Stimulated activated naive CD8-positive, alpha-beta T cell treated with anti-CD3 and anti-CD28 coated beads, Interleukin-15, amount 100 ng/mL, for 72 hours (primary cell): ENCODE results near the gene C11orf98.
"Not testable (repeated sequence)": the region's sequence is repeated elsewhere in the genome, so short reads cannot be mapped to it uniquely, and the experiment has no call there.

Experiments
- ATAC-seq: fragments of 150-1000 bp; cut with Tn5 transposase; 2 replicates; pipeline ENCODE4 v1.10.0; 2021; ENCODE audit warnings: mild to moderate bottlenecking, moderate library complexity
- DNase-seq, 2 donors: peaks; one replicate each; pipeline ENCODE4 v3.0.0; 2021 to 2022
- H3K27ac Mint-ChIP-seq, 2 donors: one replicate each; pipeline ENCODE4 v1.8.0; 2022; ENCODE audit warnings: mild to moderate bottlenecking in 2 of 2, mixed read lengths in 2 of 2, moderate library complexity in 2 of 2
- H3K27me3 Mint-ChIP-seq: one replicate; pipeline ENCODE4 v1.8.0; 2022; ENCODE audit warnings: mixed read lengths
- H3K4me1 Mint-ChIP-seq: one replicate; pipeline ENCODE4 v1.8.0; 2022; ENCODE audit warnings: mild to moderate bottlenecking, mixed read lengths
- H3K4me3 Mint-ChIP-seq, 2 donors: one replicate each; pipeline ENCODE4 v1.8.0; 2022; ENCODE audit warnings: mild to moderate bottlenecking in 2 of 2, mixed read lengths in 2 of 2, moderate library complexity in 1 of 2
- H3K9me3 Mint-ChIP-seq, 2 donors: one replicate each; pipeline ENCODE4 v1.8.0; 2022; ENCODE audit warnings: mixed read lengths in 2 of 2

Gene C11orf98

DNA sequence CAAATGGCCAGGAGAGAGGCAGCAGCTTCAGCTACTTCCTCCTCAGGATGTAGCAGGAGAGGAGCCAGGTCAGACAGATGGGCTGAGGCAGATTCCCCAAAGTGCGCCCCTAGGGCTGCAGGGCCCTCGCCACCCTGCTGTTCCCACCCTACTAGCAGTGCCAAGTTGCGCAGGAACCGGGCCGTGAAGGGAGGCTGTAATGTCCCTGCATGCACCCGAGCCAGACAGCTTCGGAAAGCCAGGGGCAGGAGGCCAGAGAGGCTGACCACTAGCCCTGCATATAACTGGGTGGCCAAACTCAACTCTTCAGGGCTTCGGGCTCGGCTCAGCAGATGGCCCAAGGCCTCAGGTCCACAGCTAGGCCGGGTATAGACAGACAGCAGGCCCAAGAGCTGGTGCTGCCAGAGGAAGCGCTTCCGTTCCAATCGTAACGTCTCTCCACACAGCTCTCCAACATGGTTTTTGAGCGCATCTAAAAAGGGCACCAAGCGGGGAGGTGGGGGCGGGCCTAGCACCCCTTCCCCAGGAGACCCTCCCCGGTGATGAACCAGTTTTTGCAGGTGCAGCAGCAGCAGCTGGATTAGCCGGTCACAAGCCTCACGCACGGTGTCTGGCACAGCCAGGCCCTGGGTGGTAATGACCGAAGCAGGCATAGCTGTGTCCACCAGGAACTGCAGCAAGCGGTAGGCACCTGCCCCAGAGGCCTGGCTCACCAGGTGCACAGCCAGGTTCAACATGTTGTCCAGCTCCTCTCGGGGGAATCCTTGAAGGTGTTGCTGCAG, 16.6 kb downstream of the C11orf98 start:
- no peaks in the 10 kb centered on the region for H3K9me3 Mint-ChIP-seq
- peaks cover 53% of the 10 kb centered on the region for H3K4me1 Mint-ChIP-seq
- no peaks in the 10 kb centered on the region for H3K27me3 Mint-ChIP-seq
- no peak for ATAC-seq
- H3K27ac Mint-ChIP-seq, result no peak overlapping the region
- no peak for DNase-seq
- no peak overlapping the region for H3K4me3 Mint-ChIP-seq

DNA sequence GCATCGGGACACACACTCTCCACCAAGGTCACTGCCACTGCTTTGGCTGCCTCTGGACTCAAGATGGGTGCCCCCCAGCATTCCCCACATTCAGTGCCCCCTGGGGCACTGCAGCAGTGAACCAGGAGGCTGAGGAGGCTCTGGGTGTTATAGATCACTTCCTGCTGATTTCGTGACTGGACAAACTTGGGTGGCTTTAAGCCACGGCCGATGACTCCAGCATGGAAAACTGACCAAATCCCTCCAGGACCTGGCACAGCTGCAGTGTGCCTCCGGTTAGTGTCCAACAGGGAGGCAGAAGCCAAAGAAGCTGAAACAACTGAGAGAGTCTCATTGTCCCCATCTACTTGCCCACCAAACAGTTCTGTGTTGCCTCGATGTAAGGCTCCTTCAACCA, 17.4 kb downstream of the C11orf98 start:
- Mint-ChIP-seq H3K27me3 (no peaks in the 10 kb centered on the region), H3K27ac (no peak overlapping the region), H3K4me3 (peak overlapping the region in 1 of 2 donors; percentile 49), H3K9me3 (no peaks in the 10 kb centered on the region), H3K4me1 (peaks cover 54% of the 10 kb centered on the region)
- ATAC-seq, result no peak
- DNase-seq, result no peak

DNA sequence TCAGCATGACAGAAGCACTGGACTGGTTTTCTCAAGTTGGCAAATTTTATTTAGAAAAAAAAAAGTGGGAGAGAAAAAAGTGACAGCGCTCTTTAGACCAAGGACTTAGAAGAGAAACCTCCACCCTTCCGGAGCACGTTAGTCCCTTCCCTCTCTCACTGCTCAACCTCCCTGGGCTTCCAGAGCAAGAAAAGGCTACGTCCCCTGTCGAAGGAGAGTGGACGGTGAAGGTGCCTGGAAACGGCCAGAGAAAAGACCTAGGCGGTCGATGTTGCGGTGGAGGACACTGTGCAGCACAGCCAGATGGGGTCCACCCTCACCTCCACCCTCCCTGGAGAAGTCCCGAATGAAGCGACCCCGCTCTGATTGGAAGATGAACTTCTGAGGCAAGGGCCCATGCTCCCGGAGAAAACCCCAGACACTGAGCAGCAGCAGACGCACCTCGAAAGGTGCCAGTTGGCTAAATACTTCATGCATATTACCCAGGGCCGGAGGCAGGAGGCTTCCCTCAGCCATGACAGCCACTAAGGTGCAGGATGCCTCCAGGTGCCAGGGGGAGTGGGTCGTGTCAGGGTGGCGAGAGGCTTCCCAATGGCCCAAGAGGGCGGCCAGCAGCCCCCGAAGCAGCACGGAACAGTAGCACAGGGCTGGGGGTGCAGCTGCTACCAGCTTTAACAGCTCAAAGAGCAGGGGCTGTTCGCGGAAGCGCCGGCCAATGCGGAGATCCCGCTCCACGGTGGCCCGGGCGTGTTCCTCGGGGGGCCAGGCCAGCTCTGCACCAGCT, 18.0 kb downstream of the C11orf98 start:
- Mint-ChIP-seq H3K4me3 (peak overlapping the region; percentile 95 to 97), H3K27ac (peak overlapping the region; percentile 97 to 98), H3K9me3 (no peaks in the 10 kb centered on the region), H3K4me1 (peaks cover 54% of the 10 kb centered on the region), H3K27me3 (no peaks in the 10 kb centered on the region)
- DNase-seq, result no peak
- no peak for ATAC-seq

DNA sequence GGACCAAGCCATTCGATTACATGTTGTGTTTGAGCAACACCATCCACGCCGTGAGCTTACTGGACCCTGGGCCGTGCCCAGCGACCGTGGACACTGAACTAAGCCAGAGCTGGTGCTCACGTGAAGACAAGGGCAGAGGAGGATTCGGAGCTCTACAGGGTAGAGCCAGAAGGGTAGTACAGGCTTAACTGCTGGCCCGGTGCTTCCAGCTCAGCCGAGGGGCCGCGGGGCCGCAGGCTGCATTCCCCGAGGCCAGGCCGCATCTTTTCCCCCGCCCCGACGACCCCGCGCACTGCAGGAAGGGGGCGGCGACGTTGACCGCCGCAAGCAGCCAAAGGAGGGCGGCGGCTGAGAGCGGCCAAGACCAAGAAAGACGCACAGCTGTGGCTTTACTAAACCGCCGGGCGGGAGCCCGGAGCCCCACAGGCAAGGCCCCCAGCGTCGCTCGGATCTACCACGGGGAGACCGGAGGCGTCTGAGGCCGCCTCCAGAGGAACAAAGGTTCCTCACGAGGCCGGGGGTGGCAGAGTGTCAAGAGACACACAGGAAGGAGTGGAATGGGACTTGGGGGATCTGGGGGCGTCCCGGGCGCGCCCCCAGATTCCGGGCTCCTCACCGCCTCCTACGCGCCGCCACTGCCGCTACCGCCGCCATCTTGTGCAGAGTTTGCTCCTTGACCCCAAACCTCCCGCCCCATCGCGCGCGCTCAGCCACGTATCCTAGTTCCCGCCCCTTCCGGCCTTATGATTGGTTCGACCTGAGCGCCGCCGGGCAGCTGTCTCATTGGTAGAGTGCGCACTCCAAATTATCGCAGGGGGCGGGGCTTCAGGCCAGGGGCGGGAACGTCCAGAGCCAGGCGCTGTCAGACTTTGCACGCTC, 18.8 kb downstream of the C11orf98 start, which contains the start of gene GANAB:
TSS of gene GANAB (minus strand) at position 668 of the 879 bp plus-strand sequence. CDS start at position 654, 14 bp downstream.
- DNase-seq, result peak; percentile 97 to 98
- Mint-ChIP-seq H3K4me3 (peak within 1 kb of the TSS; percentile 95 to 97), H3K27me3 (no peaks in the 10 kb centered on the region), H3K4me1 (peaks cover 57% of the 10 kb centered on the region), H3K9me3 (no peaks in the 10 kb centered on the region), H3K27ac (peak within 1 kb of the TSS; percentile 97 to 98)
- ATAC-seq, result peak; percentile 97

DNA sequence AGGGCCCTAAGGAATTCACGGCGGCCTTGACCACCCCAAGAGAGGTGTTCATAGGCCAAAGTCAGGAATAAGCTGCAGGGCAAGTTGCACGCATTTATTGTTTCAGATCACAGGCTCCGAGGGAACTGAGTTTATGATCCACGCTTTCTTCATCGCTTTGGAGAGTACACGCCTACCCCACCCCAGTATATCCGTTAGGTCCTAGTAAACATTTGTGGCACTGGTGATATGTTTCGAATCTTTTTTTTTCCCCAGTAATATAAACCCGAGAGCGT, 19.4 kb downstream of the C11orf98 start:
- Mint-ChIP-seq H3K4me1 (peaks cover 59% of the 10 kb centered on the region), H3K9me3 (no peaks in the 10 kb centered on the region)

DNA sequence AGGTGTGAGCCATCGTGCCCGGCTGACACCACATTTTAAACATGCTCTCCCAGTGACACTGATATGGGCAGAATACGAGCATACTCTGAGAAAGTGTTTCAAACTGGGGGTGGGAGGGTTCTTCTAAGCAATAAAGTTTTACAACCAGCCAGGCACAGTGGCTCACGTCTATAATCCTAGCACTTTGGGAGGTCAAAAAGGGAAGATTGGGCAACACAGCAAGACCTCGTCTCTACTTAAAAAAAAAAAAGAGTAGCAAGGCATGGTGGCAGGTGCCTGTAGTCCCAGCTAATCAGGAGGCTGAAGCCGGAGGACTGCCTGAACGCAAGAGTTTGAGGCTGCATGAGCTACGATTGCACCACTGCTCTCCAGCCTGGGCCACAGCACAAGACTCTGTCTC, 20.8 kb downstream of the C11orf98 start:
- peaks cover 65% of the 10 kb centered on the region for H3K4me1 Mint-ChIP-seq
- H3K9me3 Mint-ChIP-seq, result peaks cover 0 to 5% of the 10 kb centered on the region in 2 donors
- no peaks in the 10 kb centered on the region for H3K27me3 Mint-ChIP-seq
- DNase-seq (no peak), ATAC-seq (no peak)
- peak overlapping the region; percentile 35 to 37 for H3K4me3 Mint-ChIP-seq
- H3K27ac Mint-ChIP-seq, result peak overlapping the region; percentile 22 to 37

More for the DNA sequence above, 19.4 kb downstream of the C11orf98 start:
- peak overlapping the region; percentile 97 to 98 for H3K27ac Mint-ChIP-seq
- H3K27me3 Mint-ChIP-seq, result no peaks in the 10 kb centered on the region
- H3K4me3 Mint-ChIP-seq, result peak overlapping the region; percentile 95 to 97
- ATAC-seq, result peak; percentile 0
- no peak for DNase-seq

DNA sequence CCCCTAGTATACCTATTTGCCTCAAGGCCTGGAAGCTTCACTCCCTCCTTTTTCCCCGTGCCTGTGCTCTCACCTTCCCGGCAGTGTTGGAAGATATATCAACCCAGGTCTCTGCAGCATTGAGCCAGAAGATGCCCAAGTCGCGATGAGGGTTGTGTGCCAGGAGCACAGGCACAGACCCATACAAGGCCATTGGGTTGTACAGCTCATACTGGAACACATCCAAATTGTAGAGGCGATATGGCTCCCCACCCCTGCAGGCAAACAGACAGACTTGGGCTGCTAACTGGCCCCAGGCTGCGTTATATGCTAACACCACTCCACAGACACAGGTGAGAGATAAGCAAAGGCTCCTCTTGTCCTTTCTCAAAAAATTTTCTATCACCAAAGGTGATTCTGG, 32.5 kb downstream of the C11orf98 start:
- H3K27ac Mint-ChIP-seq, result no peak overlapping the region
- H3K4me1 Mint-ChIP-seq, result peaks cover 44% of the 10 kb centered on the region
- DNase-seq (no peak), ATAC-seq (no peak)
- H3K4me3 Mint-ChIP-seq, result no peak overlapping the region
- no peaks in the 10 kb centered on the region for H3K27me3 Mint-ChIP-seq
- no peaks in the 10 kb centered on the region for H3K9me3 Mint-ChIP-seq

DNA sequence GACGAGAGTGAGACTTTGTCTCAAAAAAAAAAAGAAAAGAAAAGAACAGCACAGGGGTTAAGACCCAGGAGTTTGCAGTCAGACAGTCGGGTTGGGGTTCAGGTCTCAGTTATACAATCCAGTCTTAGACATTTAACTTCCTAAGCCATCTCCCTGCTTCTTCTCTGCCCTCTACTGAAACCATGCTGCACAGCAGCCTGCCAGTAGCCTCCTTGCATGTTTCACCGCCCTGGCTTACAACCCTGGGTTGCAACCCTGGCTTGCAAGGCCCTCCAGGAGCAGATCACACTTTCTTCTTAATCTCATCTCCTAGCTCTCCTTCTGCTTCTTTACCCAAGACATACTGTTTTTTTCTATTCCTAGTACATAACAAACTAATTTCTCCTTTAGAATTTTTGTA, 37.3 kb downstream of the C11orf98 start:
- no peaks in the 10 kb centered on the region for H3K9me3 Mint-ChIP-seq
- peaks cover 21% of the 10 kb centered on the region for H3K4me1 Mint-ChIP-seq
- ATAC-seq, result peak; percentile 58
- H3K27ac Mint-ChIP-seq, result no peak overlapping the region
- H3K4me3 Mint-ChIP-seq, result no peak overlapping the region
- H3K27me3 Mint-ChIP-seq, result no peaks in the 10 kb centered on the region
- DNase-seq, result no peak

DNA sequence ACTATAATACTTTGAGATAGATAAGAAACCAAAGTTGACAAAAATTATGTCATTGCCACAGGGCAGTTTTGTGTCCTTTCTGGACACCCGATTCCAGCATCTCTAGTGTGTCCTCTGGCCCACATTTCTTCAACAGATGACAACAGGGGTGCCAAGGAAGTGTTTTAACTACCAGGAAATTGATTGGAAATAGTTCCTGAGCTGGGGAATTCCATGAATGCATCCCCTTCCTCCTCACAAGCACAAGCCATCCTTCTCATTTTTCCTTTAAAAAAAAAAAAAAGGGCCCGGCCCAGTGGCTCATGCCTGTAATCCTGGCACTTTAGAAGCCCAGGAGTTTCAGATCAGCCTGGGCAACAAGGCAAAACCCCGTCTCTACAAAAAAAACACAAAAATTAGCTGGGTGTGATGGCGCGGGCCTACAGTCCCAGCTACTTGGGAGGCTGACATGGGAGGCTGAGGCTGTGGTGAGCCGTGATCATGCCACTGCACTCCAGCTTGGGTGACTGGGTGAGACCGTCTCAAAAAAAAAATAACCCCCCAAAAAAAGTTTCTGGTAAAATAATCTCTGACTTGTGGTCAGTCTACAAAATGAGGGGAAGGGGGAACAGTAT, 42.4 kb downstream of the C11orf98 start:
- peak overlapping the region; percentile 93 to 94 for H3K27ac Mint-ChIP-seq
- no peaks in the 10 kb centered on the region for H3K27me3 Mint-ChIP-seq
- H3K4me1 Mint-ChIP-seq, result peaks cover 45% of the 10 kb centered on the region
- ATAC-seq (no peak), DNase-seq (no peak)
- H3K9me3 Mint-ChIP-seq, result no peaks in the 10 kb centered on the region
- H3K4me3 Mint-ChIP-seq, result peak overlapping the region; percentile 78 to 89

DNA sequence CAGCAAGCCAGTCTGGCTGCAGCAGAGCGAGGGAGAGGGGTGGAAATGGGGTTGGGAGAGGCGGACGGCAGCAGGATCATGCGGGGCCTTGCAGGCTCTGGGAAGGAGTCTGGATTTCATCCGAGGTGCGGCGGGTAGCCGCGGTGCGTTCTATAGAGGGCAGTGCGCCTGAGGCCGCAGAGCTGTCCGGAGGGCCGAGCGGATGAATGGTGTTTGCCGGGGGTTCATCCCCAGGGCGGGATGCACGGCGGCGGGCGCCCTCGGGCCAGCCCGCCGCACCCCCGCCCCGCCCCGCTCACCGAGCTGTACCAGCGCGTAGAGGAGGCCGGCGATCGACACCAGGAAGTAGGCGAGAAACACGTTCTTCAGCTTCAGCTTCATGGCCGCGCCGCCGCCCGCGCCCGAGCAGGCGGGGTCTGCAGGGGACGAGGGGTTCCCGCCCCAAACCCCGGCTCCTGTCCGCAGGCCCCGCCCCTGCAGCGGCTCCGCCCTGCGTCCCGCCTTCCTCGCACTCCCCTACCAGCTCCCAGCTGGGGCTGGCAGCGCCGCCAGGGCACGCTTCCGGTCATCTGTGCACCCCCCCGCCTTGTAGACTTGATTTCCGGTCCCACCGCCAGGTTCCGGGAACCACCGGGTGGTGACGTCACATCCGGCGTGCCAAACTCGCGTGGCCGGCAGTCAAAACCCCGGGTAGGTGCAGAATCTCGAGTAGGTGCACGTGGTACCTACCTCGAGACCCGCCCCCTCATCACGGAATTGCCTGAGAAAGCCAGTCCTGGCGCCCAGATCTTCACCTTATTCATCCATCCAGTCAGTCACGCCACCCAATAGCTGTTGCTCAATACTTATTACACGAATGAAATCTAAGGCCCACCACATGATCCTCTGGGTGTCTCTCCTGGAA, 43.2 kb downstream of the C11orf98 start, which contains the start of gene B3GAT3:
TSS of gene B3GAT3 (minus strand) at position 420 of the 904 bp plus-strand sequence. CDS start at position 381, 39 bp downstream.
- Mint-ChIP-seq H3K27me3 (no peaks in the 10 kb centered on the region), H3K27ac (peak within 1 kb of the TSS; percentile 98), H3K9me3 (no peaks in the 10 kb centered on the region), H3K4me3 (peak within 1 kb of the TSS; percentile 97 to 99), H3K4me1 (peaks cover 52% of the 10 kb centered on the region)
- ATAC-seq (peak; percentile 97), DNase-seq (peak; percentile 92 to 98)

DNA sequence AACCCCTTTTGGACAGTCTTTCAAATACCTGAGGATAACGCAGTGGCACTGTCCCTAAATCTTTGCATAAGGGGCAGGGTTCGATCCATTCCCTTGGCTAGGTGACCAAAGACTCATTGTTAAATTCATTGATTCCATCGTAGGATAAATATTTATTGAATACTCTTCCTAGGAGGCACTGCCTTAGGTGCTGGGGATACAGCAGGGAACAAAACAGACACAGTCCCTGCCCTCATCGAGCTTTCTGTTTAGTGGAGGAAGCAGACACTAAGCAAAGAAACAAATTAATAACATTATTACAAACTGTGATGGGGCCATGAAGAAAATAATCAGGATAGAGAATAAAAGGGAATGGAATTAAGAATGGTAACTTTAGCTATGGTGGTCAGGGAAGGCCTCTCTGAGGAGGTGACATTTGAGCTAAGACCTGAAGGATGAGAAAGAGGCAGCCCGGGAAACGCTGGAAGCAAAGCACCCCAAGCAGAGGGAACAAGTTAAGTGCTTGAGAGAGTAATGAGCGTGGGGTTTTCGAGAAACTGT, 43.9 kb downstream of the C11orf98 start:
- peaks cover 59% of the 10 kb centered on the region for H3K4me1 Mint-ChIP-seq
- H3K9me3 Mint-ChIP-seq, result no peaks in the 10 kb centered on the region
- ATAC-seq (no peak), DNase-seq (no peak)
- H3K27me3 Mint-ChIP-seq, result no peaks in the 10 kb centered on the region
- H3K27ac Mint-ChIP-seq, result peak overlapping the region; percentile 98
- H3K4me3 Mint-ChIP-seq, result peak overlapping the region; percentile 97 to 99

DNA sequence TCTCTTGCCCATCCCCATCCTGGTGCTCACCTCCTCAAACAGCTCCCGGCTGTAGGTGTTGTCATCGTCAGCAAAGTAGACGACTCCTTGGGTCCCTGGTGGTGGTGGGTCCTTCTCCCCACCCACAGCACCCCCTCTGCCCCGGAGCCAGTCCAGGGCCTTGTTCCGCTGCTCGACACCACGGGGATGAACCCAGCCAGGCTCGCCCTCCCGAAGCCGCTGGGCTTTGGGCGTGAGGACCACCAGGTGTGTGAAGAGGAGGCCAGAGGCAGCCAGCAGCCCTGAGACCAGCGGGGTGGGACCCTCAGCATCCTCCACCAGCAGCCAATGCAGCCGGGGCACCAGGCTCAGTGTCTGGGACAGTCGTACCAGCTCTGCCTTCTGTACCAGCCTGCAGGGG, 48.1 kb downstream of the C11orf98 start:
- not testable (repeated sequence) for H3K4me3 Mint-ChIP-seq, H3K9me3 Mint-ChIP-seq, ATAC-seq, DNase-seq, H3K27me3 Mint-ChIP-seq, H3K27ac Mint-ChIP-seq
- peaks cover 65% of the 10 kb centered on the region for H3K4me1 Mint-ChIP-seq

DNA sequence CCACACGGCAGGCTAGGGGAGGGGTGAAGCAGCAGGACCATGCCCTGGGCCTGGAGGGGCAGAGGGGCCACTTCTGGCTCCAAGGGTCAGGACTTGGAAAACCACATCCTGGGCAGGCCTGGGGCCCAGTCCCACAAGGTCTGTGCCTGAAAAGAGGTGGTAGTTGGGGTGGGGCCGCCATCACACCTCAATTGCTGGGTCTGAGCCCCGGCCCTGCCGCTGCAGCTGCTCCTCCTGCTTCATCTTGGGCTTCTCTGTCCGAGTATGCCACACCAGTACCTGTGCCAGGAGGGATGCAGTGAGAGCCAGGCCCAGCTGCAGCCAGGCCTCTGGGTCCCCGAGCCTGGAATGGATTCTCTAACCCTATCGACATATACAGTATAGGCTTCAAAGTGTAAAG, 49.5 kb downstream of the C11orf98 start:
- Mint-ChIP-seq H3K4me3 (no peak overlapping the region), H3K4me1 (peaks cover 65% of the 10 kb centered on the region), H3K9me3 (no peaks in the 10 kb centered on the region), H3K27ac (peak overlapping the region in 1 of 2 donors; percentile 76), H3K27me3 (no peaks in the 10 kb centered on the region)
- ATAC-seq (no peak), DNase-seq (no peak)

DNA sequence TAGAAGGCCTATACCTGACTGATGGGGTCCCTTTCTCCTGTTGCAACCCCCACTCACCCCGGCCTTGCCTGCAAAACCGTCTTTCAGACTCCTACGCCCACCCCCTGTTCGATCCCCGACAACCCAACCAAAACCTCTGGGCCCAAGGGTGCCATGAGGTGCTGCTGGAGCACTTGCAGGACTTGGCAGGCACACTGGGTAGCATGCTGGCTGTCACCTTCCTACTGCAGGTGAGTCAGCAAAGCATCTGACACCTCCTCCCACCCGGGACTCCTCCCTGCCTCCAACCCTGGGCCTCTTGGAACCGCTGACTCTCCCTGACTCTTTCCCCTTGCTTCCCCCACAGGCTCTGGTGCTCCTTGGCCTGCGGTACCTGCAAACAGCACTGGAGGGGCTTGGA, 50.7 kb downstream of the C11orf98 start:
- peak overlapping the region; percentile 23 to 32 for H3K4me3 Mint-ChIP-seq
- no peaks in the 10 kb centered on the region for H3K9me3 Mint-ChIP-seq
- peaks cover 70% of the 10 kb centered on the region for H3K4me1 Mint-ChIP-seq
- no peaks in the 10 kb centered on the region for H3K27me3 Mint-ChIP-seq
- ATAC-seq, result no peak
- peak in 1 of 2 donors; percentile 27 for DNase-seq
- peak overlapping the region; percentile 49 to 82 for H3K27ac Mint-ChIP-seq
